Retina (tissue), 1 donor: Measurements from ENCODE around the gene KLK10.
A peak's percentile ranks its signal among the peaks of the same experiment; 100 is the strongest.

Experiments
- DNase-seq: peaks from one replicate; pipeline ENCODE4 v3.0.0-alpha.2; 2016

The KLK10 gene

DNA sequence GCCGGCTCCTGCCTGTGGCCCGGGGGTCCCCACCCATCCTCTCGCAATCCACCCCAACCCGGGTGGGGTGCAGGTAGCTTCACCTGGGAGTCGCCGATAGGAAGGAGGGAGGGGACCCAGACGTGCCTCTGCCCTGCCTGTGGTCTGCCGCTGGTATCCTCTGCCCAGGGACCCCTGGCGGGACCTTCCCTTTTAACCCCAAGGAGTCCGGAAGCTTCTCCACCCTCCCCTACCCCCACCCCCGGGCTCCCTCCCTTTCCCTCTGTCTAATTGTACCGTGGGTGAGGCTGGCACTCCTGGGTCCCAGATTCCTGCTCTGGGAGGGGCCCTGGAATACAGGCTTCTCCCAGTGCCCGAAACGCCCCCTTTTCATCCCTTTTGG is at the start of gene KLK10:
Gene KLK10 (minus strand): TSS at position 166 of the 382 bp plus-strand sequence. CDS start 579 bp downstream, outside the sequence.
- no peak for DNase-seq

DNA sequence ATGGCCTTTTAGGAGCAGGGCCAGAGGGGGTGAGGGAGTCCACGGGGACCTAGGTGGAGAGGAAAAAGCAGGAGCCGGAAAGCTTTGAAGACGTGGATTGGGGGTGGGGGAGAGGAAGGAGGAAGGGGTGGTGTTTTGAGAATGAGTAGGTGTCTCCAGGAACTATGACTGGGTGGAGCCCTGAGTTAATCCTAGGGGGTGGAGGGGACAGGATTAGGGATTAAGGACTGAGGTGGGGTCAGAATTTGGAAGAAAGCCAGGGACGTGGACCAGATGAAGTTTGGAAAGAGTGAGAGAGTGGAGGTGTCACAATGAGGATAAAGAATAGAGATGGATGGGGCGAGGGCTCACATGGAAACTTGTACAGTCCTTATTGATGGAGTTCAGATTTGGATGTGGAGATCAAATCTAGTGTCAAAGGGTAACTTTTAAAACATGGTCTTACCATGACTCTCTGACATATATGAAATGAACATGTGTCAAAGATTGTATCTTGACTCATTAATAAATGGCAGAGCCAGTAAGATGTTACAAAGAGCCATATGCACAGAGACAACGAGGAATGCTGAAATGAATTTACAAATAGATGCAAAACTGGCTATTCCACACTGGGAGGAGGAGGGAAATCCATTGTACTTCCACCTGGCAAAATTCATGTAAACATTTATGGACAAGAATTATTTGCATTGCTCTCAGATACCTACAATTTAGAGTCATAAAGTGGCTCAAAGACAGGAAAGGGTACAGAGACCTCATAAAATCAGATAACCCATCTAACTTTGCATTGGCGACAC is 47.1 kb upstream of the KLK10 start:
- no peak for DNase-seq

GRCh38 chr19:51065221-51065960 is 45.9 kb upstream of the KLK10 start:
- peak; percentile 56 for DNase-seq

- DNase-seq, result peak; percentile 27
These were observed 45.2 kb upstream of the KLK10 start, which contains the start of gene KLK13 for GRCh38 chr19:51064534-51065220. Gene KLK13, minus strand, starts transcription at chr19:51065092. Its CDS starts 25 bp downstream, at chr19:51065067.

DNA sequence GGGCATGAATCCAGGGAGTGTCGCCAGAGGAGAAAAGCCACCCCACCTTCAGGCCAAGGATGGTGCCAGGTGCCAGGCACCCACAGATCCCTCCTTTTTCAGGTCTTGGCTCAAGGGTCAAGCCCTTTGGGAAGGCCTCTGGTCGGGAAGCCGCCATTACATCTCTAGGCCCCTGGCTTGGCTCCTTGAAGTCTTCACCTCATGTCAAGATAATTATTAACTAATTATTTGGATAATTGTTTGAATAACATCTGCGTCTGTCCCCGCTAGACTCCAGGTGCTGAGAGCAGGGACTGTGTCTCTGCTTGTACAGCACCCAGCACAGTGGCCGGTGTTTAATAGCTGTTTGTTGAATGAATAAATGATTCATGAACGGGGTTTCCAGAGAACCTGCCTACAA is 44.2 kb upstream of the KLK10 start:
- no peak for DNase-seq

- DNase-seq, result no peak
These were observed 41.5 kb upstream of the KLK10 start for GRCh38 chr19:51060973-51061372.

DNA sequence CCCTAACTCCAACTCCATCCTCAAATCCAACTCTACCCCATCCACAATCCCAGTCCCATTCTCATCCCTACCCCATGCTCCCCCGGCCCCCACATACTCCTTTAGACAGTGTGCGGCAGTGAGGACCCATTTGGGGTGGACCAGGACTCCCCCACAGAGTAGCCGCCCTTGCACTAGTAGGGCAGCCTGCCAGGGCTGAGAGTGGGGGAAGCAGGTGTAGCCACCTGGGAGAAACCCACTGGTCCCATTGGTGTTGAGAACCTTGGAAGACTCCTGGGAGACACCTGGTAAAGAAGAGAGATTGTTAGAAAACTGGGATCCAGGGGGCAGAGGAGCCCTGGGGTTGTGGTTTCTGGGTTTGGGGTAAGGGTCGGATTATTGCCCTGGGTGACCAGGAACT is 40.8 kb upstream of the KLK10 start:
- no peak for DNase-seq

DNA sequence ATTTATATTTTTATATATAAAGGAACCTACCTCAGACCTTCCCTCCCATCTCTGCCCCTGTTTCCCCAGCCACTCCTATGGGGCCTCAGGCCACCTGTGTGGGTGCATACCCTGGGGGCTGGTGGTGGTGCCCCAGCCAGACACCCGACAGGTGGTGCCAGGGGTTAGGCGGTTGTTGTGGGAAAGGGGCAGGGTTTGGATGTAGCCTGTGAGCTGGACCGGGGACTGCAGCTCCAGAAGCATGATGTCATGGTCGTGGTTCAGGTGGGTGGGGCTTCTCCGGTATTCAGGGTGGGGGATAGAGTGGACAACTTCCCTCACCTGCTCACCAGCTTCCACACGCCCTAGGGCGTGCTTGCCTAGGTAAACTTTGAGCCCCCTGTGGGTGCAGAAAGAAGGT is 40.2 kb upstream of the KLK10 start:
- no peak for DNase-seq

DNA sequence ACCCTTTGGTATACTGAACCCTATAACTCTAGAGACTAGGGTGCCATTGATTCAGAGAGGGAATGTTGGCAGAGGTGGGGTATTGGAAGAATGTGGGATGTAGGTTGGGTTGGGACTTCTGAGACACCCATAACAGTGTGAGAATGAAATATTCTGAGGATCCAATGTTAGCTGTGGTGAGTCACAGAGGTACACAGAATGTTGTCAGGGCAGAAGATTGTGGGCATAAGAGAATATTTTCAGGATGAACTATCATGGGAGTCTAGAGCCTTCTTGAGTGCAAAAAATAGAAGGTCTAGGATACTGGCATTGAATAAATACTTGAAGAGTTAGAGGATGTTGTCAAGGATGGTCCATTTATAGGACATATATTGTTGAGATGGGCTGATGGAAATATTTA is 36.4 kb upstream of the KLK10 start:
- no peak for DNase-seq

- no peak for DNase-seq
These were observed 27.5 kb upstream of the KLK10 start for GRCh38 chr19:51047031-51047335.

GRCh38 chr19:51044327-51044726 is 24.8 kb upstream of the KLK10 start:
- DNase-seq, result no peak

GRCh38 chr19:51043497-51043896 is 24.0 kb upstream of the KLK10 start:
- DNase-seq, result no peak

DNA sequence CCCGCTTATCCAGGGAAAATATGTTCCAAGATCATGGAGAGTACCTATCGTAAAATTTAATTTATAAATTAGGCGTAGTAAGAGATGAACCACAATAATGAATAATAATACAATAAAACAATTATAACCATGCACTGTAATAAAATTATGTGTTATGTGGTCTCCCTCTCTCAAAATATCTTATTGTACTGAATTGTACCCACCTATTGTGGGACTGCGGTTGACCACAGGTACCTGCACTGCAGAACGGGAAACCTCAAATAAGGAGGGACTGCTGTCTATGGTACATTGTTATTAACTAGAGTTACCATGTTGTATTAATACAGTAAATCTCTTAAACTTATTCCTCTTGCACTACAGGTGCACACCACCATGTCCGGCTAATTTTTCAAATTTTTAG is 20.6 kb upstream of the KLK10 start:
- no peak for DNase-seq

GRCh38 chr19:51036519-51036918 is 17.0 kb upstream of the KLK10 start:
- DNase-seq, result no peak

DNA sequence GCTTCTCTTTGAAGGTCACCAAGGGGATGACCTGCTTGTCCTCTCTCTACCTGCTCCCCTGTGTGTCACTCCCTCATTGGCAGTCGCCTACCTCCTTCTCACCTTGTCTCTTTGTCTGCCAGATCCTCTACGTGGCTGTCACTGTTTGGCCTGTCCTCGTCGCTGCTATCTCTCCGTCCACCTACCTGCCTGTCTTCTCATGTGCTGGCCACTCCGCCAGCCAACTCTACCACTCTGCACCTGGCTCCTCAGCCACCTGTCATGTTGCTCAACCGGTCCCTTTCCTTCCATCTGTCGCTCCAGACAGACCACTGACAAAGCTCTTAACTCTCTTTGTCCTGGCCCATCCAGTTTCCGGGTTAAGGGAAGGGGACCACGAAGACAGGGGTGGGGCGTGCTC is 15.2 kb upstream of the KLK10 start, which contains the start of gene KLK12:
Gene KLK12 (minus strand): TSS at position 299 of the 400 bp plus-strand sequence. CDS start 381 bp downstream, outside the sequence.
- no peak for DNase-seq

GRCh38 chr19:51031880-51032225 is 12.3 kb upstream of the KLK10 start:
- DNase-seq, result no peak

GRCh38 chr19:51031220-51031879 is 11.8 kb upstream of the KLK10 start:
- DNase-seq, result no peak

- no peak for DNase-seq
These were observed 11.1 kb upstream of the KLK10 start for GRCh38 chr19:51030631-51031030.

GRCh38 chr19:51029718-51030117 is 10.2 kb upstream of the KLK10 start:
- DNase-seq, result no peak

- no peak for DNase-seq
These were observed 8.4 kb upstream of the KLK10 start for GRCh38 chr19:51027873-51028272.

DNA sequence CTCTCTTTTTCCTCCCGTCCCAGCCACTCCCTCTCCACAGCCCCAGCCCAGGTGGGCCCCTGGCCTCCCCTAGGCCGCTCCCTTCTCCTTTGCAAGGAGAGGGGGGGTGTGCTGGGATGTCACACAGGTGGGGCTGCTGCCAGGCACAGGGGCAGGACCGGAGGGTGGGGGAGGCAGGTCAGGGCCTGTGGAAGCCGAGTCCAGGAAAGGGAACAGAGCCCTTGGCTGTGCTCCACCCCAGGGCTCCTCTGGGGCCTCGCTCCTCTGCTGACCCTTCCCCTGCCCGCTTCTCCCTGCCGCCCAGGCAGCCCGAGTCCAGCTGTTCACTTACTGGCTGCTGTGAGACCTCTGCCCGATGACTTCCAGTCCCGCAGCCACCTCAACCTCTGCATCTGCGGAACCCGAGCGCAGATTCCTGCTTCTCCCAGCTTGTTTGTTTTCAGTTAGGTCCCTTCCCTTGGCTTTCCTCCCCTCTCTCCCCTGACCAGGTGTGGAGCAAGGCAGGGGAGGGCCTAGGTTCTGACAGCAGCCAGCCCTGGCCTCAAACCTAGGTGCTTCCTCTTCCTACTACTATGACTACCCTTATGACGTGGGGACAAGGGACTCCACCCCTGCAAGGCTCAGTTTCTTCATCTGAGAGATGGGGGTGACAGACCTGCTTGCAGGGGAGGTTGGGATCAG is 7.8 kb upstream of the KLK10 start:
- DNase-seq, result no peak

- no peak for DNase-seq
These were observed 7.0 kb upstream of the KLK10 start, which contains the start of gene KLK11 for GRCh38 chr19:51026554-51026831. Gene KLK11, minus strand, starts transcription at chr19:51026616. Its CDS starts 985 bp downstream, at chr19:51025631.
